Stimulated activated CD4-positive, alpha-beta T cell treated with anti-CD3 and anti-CD28 coated beads, Interleukin-15, amount 100 ng/mL, for 48 hours (primary cell): ENCODE data around the gene PHF13.

Experiments used
- DNase-seq, 2 donors: peaks; one replicate each; pipeline ENCODE4 v3.0.0-alpha.2; 2020; ENCODE audit warnings: low read depth in 2 of 2

PHF13 gene

GRCh38 chr1:6613361-6614018 lies at the start of gene PHF13:
Gene PHF13 (plus strand): TSS chr1:6613731. CDS start chr1:6614067, 336 bp downstream.
- DNase-seq: peak; percentile 99 to 100

- no peak for DNase-seq
Observed at GRCh38 chr1:6569033-6569432, 44.5 kb upstream of the PHF13 start.

- DNase-seq: no peak
Observed at GRCh38 chr1:6570100-6570499, 43.4 kb upstream of the PHF13 start.

GRCh38 chr1:6570987-6571386 lies 42.5 kb upstream of the PHF13 start:
- DNase-seq: no peak

- no peak for DNase-seq
Observed at GRCh38 chr1:6572653-6573383, 40.7 kb upstream of the PHF13 start.

DNA sequence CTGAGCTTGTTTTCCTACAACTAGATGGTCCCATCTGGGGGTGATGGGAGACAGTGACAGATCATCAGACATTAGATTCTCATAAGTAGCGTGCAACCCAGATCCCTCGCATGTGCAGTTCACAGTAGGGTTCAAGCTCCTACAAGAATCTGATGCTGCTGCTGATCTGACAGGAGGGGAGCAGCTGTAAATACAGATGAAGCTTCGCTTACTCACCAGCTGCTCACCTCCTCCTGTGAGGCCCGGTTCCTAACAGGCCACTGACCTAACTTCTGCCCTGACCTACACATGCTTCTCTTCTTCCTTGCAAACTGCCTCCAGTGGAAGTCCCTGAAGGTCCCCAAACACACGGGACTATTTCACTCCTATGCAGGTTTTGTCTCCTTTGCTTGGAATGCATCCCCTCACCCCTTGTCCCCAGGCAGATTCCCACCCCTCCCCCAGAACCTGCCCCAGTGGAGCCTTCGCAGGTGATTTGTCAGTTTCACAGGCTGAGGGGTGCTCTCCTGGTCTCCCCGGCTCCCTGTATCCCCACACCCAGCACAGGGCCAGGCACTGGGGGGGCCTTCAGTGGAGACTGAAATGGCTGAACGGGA lies 39.4 kb upstream of the PHF13 start:
- DNase-seq: no peak

DNA sequence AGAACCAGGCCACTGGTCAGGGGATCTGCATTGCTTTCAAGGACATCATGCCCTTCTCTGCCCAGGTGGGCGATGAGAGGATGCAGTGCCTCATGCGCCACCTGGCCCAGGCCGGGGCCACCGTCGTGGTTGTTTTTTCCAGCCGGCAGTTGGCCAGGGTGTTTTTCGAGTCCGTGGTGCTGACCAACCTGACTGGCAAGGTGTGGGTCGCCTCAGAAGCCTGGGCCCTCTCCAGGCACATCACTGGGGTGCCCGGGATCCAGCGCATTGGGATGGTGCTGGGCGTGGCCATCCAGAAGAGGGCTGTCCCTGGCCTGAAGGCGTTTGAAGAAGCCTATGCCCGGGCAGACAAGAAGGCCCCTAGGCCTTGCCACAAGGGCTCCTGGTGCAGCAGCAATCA lies 38.7 kb upstream of the PHF13 start:
- no peak for DNase-seq

- no peak for DNase-seq
Observed at GRCh38 chr1:6577831-6578525, 35.6 kb upstream of the PHF13 start.

DNA sequence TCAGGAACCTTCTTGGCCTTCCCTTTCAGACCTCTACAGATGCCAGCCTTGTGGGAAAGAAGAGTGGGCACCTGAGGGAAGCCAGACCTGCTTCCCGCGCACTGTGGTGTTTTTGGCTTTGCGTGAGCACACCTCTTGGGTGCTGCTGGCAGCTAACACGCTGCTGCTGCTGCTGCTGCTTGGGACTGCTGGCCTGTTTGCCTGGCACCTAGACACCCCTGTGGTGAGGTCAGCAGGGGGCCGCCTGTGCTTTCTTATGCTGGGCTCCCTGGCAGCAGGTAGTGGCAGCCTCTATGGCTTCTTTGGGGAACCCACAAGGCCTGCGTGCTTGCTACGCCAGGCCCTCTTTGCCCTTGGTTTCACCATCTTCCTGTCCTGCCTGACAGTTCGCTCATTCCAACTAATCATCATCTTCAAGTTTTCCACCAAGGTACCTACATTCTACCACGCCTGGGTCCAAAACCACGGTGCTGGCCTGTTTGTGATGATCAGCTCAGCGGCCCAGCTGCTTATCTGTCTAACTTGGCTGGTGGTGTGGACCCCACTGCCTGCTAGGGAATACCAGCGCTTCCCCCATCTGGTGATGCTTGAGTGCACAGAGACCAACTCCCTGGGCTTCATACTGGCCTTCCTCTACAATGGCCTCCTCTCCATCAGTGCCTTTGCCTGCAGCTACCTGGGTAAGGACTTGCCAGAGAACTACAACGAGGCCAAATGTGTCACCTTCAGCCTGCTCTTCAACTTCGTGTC lies 34.7 kb upstream of the PHF13 start:
- no peak for DNase-seq

- DNase-seq: peak; percentile 93 to 97
Observed at GRCh38 chr1:6579374-6580118, 34.0 kb upstream of the PHF13 start, which contains the start of gene ZBTB48. Gene ZBTB48 (plus strand): TSS chr1:6579994. CDS start chr1:6580610, 616 bp downstream.

DNA sequence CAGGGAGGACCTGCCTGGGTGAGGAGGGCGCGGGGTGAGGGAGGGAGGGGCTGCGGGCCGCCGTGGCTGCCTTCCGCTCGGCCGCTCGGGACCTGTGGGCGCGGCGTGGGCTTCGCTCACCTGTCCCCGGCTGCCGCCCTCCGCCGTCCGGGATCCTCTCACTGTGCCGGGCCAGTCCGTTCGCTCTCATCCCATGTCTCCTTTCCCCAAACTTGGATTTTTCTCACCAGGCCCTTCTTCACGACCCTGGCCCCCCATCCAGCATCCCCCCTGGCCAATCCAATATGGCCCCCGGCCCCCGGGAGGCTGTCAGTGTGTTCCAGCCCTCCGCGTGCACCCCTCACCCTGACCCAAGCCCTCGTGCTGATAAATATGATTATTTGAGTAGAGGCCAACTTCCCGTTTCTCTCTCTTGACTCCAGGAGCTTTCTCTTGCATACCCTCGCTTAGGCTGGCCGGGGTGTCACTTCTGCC lies 33.4 kb upstream of the PHF13 start:
- no peak for DNase-seq

DNA sequence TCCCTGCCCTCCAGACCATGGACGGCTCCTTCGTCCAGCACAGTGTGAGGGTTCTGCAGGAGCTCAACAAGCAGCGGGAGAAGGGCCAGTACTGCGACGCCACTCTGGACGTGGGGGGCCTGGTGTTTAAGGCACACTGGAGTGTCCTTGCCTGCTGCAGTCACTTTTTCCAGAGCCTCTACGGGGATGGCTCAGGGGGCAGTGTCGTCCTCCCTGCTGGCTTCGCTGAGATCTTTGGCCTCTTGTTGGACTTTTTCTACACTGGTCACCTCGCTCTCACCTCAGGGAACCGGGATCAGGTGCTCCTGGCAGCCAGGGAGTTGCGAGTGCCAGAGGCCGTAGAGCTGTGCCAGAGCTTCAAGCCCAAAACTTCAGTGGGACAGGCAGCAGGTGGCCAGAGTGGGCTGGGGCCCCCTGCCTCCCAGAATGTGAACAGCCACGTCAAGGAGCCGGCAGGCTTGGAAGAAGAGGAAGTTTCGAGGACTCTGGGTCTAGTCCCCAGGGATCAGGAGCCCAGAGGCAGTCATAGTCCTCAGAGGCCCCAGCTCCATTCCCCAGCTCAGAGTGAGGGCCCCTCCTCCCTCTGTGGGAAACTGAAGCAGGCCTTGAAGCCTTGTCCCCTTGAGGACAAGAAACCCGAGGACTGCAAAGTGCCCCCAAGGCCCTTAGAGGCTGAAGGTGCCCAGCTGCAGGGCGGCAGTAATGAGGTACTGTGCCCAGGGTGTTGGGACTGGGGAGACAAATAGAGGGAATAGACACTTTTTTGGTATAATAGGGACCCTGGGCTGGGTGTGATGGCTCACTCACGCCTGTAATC lies 32.7 kb upstream of the PHF13 start:
- no peak for DNase-seq

GRCh38 chr1:6581561-6582305 lies 31.8 kb upstream of the PHF13 start:
- DNase-seq: no peak

GRCh38 chr1:6582370-6582769 lies 31.2 kb upstream of the PHF13 start:
- DNase-seq: no peak

DNA sequence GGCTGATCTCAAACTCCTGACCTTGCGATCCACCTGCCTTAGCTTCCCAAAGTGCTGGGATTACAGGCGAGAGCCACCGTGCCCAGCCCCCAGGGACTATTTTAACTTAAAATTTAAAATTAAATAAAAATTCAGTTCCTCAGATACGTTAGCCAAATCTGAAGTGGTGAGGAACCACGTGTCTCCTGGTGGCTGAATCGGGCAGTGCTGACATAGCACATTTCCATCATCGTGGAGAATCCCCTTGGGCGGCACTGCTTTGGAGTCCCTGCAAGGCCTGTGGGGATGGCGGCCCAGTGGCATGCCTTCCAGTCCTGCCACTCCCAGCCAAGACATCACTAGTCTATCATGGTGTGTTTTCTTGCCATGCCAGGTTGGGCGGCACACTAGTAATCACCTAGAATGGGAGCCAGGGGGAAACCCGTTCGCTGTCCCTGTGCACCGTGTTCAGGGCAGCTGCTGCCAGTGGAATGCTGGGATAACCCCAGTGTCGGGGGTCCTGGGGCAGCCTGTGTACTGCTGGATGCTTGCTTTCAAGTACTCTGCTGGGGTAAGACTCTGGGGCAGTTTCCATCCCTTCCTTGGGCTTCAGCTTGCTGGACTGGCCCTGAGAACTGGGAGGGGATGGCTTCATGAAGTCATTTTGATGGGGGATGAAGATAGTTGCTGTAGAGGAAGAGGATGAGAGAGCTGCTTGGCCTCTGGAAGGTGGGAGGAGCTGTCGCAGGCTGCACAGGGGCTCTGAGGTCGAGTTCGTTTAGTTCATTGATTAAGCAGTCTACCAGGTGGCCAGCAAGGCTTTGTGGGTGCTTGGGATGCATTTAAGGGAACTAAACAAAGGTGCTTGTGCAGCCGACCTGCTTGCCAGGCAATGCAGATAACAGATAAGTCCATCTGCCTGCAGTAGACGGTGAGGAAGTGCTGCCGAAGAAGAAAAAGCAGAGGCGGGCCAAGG lies 29.1 kb upstream of the PHF13 start:
- DNase-seq: no peak

DNA sequence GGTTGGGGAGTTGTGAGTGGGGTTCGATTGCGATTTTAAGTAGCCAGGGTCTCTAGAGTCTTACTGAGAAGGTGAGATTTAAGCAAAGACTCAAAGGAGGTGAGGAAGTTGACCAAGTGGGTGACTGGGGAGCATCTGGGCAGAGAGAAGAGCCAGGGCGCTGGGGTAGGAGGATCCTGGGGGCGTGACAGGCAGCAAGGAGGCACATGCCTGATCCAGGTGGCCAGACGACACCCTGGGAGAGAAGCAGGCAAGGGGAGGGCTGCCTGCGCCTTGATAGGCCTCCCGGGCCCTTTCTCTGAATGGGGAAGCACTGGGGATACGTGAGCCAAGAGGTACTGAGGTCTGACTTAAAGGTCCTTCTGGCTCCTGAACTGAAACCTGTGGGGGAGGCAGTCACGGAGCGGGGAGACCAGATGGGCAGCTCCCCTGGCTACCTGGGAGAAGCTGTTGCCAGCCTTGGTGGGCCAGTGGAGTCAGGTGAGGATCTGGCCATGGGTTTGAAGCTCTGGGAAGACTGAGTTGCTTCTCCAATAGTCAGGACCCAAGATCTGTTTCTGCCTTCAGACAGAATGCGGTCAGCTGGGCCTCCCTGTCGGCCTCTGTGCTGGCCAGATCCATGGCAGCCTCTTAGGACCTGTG lies 28.3 kb upstream of the PHF13 start:
- no peak for DNase-seq

GRCh38 chr1:6585841-6586240 lies 27.7 kb upstream of the PHF13 start:
- DNase-seq: no peak
